Neural progenitor cell (in vitro differentiated cells): ENCODE measurements around the gene PTGER3. TPM values are rescaled to one million over a fixed set of nuclear protein-coding genes. Genes with fewer than 3 reads are reported as not detected.

ENCODE experiments used
- DNase-seq: peaks from one replicate; pipeline ENCODE4 v3.0.0-alpha.2; 2016; ENCODE audit warnings: low spot score
- H2AFZ ChIP-seq: fragments of 200-600 bp; sonication (generic); replicated peaks from 2 replicates; pipeline ENCODE4 v1.6.1; 2016; ENCODE audit warnings: antibody characterized with exemption
- H3F3A ChIP-seq: fragments of 200-600 bp; sonication (generic); 2 replicates; pipeline ENCODE4 v1.6.1; 2016; ENCODE audit warnings: antibody characterized with exemption, low read depth
- H3K27ac ChIP-seq: fragments of 200-600 bp; sonication (generic); 2 replicates; pipeline ENCODE4 v1.5.1; 2016; ENCODE audit warnings: mild to moderate bottlenecking
- H3K27me3 ChIP-seq: fragments of 200-600 bp; sonication (generic); 2 replicates; pipeline ENCODE4 v1.6.1; 2016; ENCODE audit warnings: mild to moderate bottlenecking, moderate library complexity
- H3K36me3 ChIP-seq: fragments of 200-600 bp; sonication (generic); 2 replicates; pipeline ENCODE4 v1.5.1; 2016
- H3K4me1 ChIP-seq: fragments of 200-600 bp; sonication (generic); 2 replicates; pipeline ENCODE4 v1.6.1; 2016; ENCODE audit warnings: mixed run types
- H3K4me2 ChIP-seq: fragments of 200-600 bp; sonication (generic); 2 replicates; pipeline ENCODE4 v1.6.1; 2016
- H3K4me3 ChIP-seq: fragments of 200-600 bp; sonication (generic); 2 replicates; pipeline ENCODE4 v1.5.1; 2016
- H3K79me2 ChIP-seq: fragments of 200-600 bp; sonication (generic); 2 replicates; pipeline ENCODE4 v1.6.1; 2016; ENCODE audit warnings: low read depth
- H3K9ac ChIP-seq: fragments of 200-600 bp; sonication (generic); 2 replicates; pipeline ENCODE4 v1.6.1; 2016
- H3K9me3 ChIP-seq: fragments of 200-600 bp; sonication (generic); 2 replicates; pipeline ENCODE4 v1.5.1; 2016; ENCODE audit warnings: low read depth
- H4K20me1 ChIP-seq: fragments of 200-600 bp; sonication (generic); 2 replicates; pipeline ENCODE4 v1.6.1; 2016; ENCODE audit warnings: low read depth
- H3K27ac Mint-ChIP-seq: 3 replicates; pipeline ENCODE4 v1.8.0; 2021; ENCODE audit warnings: mixed read lengths
- H3K27me3 Mint-ChIP-seq: 2 replicates; pipeline ENCODE4 v1.8.0; 2022; ENCODE audit warnings: low read depth, mild to moderate bottlenecking, inconsistent platforms, moderate library complexity, mixed read lengths; ENCODE audit not compliant: insufficient read depth
- H3K36me3 Mint-ChIP-seq: 3 replicates; pipeline ENCODE4 v1.8.0; 2021; ENCODE audit warnings: mixed read lengths
- H3K4me1 Mint-ChIP-seq: 3 replicates; pipeline ENCODE4 v1.8.0; 2021; ENCODE audit warnings: mixed read lengths
- H3K4me3 Mint-ChIP-seq: 3 replicates; pipeline ENCODE4 v1.8.0; 2021; ENCODE audit warnings: mild to moderate bottlenecking, moderate library complexity, mixed read lengths
- H3K9me3 Mint-ChIP-seq: 3 replicates; pipeline ENCODE4 v1.8.0; 2020; ENCODE audit warnings: mixed read lengths
- CTCF ChIP-seq: fragments of 200-600 bp; sonication (generic); IDR thresholded peaks from 2 replicates; pipeline ENCODE4 v1.5.1; 2017; ENCODE audit warnings: antibody characterized with exemption, mild to moderate bottlenecking
- EZH2 ChIP-seq: fragments of 200-600 bp; sonication (generic); IDR thresholded peaks from 2 replicates; pipeline ENCODE4 v1.6.1; 2017; ENCODE audit warnings: antibody characterized with exemption, mild to moderate bottlenecking, moderate library complexity
- EZH2phosphoT487 ChIP-seq: fragments of 200-600 bp; sonication (generic); IDR thresholded peaks from 2 replicates; pipeline ENCODE4 v1.6.1; 2017; ENCODE audit warnings: antibody characterized with exemption
- total RNA-seq: library from RNA; depleted of rRNA; stranded (reverse); fragments of >200 nt; gene quantifications from 2 replicates; pipeline ENCODE4 v1.2.3, GENCODE V29; 2015; ENCODE audit warnings: low replicate concordance

PTGER3 gene
- total RNA-seq, 1 donor from 2014 or later = 0.09 TPM

GRCh38 chr1:70966018-70966638 is 81.5 kb downstream of the PTGER3 start:
- H3K4me3 ChIP-seq = no peak overlapping the region
- no peak overlapping the region for H3K4me3 Mint-ChIP-seq
- DNase-seq = no peak
- H3K79me2 ChIP-seq = no peaks in the 10 kb centered on the region
- no peaks in the 10 kb centered on the region for H3K36me3 Mint-ChIP-seq
- no peak overlapping the region for H3K4me2 ChIP-seq
- H3K9ac ChIP-seq = no peak overlapping the region
- H3K4me1 Mint-ChIP-seq = no peaks in the 10 kb centered on the region
- no peaks in the 10 kb centered on the region for H3K36me3 ChIP-seq
- H3K9me3 Mint-ChIP-seq = peaks cover 2% of the 10 kb centered on the region
- no peak overlapping the region for H3K27ac Mint-ChIP-seq
- TF ChIP-seq CTCF = peak; percentile 52
- no peak for TF ChIP-seq EZH2phosphoT487
- TF ChIP-seq EZH2 = no peak
- H3K4me1 ChIP-seq = no peaks in the 10 kb centered on the region
- no peaks in the 10 kb centered on the region for H4K20me1 ChIP-seq
- no peaks in the 10 kb centered on the region for H3K9me3 ChIP-seq
- no peaks in the 10 kb centered on the region for H3K27me3 Mint-ChIP-seq
- H3F3A ChIP-seq = no peaks in the 10 kb centered on the region
- H3K27ac ChIP-seq = no peak overlapping the region
- H2AFZ ChIP-seq = no peak overlapping the region
- H3K27me3 ChIP-seq = no peaks in the 10 kb centered on the region

DNA sequence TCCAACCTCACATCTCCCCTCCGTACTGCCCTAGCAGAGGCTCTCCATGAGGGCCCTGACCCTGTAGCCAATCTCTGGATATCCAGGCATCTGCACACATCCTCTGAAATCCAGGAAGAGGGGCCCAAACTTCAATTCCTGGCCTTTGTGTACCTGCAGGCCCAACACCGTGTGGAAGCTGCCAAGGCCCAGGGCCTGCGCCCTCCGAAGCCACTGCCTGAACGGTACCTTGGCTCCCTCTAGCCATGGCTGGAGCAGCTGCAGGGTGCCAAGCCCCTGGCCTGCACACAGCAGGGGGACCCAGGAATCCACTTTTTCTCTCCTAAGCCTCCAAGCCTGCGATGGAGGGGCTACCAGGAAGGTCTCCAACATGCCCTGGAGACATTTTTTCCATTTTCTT is 84.2 kb downstream of the PTGER3 start:
- no peak for TF ChIP-seq CTCF
- no peak for TF ChIP-seq EZH2
- TF ChIP-seq EZH2phosphoT487 = no peak
- Histone ChIP-seq H3K27ac (no peak overlapping the region), H3K79me2 (no peaks in the 10 kb centered on the region), H3K36me3 (no peaks in the 10 kb centered on the region), H3K27me3 (no peaks in the 10 kb centered on the region), H3K4me1 (no peaks in the 10 kb centered on the region), H2AFZ (no peak overlapping the region), H3K9me3 (no peaks in the 10 kb centered on the region), H3K4me2 (no peak overlapping the region), H3F3A (no peaks in the 10 kb centered on the region), H4K20me1 (no peaks in the 10 kb centered on the region), H3K4me3 (no peak overlapping the region), H3K9ac (no peak overlapping the region)
- Mint-ChIP-seq H3K27me3 (no peaks in the 10 kb centered on the region), H3K36me3 (no peaks in the 10 kb centered on the region), H3K27ac (no peak overlapping the region), H3K4me1 (no peaks in the 10 kb centered on the region), H3K9me3 (peaks cover 2% of the 10 kb centered on the region), H3K4me3 (no peak overlapping the region)
- no peak for DNase-seq

DNA sequence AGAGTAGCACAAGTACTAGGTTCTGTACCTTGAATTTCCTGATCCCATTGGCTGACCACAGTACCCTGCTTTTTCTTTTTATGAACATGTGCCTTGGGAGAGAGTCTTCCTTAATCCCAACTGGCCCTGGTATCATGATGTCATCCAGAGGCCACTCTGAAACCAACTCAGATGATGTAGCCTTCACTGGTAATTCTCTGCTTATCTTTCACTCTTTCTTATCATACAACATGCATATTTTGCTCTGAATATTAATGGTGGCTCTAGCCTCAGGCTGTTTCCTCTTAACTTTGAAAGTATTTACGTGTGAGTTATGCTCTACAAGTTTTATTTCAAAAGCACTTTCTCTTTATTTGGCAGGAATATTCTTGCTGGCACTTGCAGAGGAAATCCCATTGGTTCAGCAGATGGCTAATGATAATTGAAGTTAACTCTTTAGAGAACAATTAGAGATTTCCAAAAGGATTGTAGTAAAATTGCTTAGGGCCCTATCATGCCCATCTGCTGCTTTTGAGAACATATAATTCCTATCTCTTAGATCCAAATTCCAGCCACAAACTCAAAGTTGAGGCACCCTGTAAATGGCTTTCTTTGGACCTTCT is 86.1 kb downstream of the PTGER3 start:
- no peak for DNase-seq
- Histone ChIP-seq H4K20me1 (no peaks in the 10 kb centered on the region), H3K27ac (no peak overlapping the region), H3K9me3 (no peaks in the 10 kb centered on the region), H3K79me2 (no peaks in the 10 kb centered on the region), H3K36me3 (no peaks in the 10 kb centered on the region), H3K4me3 (no peak overlapping the region), H3K4me2 (no peak overlapping the region), H3F3A (no peaks in the 10 kb centered on the region), H2AFZ (no peak overlapping the region), H3K9ac (no peak overlapping the region), H3K4me1 (no peaks in the 10 kb centered on the region), H3K27me3 (no peaks in the 10 kb centered on the region)
- Mint-ChIP-seq H3K4me3 (no peak overlapping the region), H3K4me1 (no peaks in the 10 kb centered on the region), H3K27ac (no peak overlapping the region), H3K36me3 (no peaks in the 10 kb centered on the region), H3K9me3 (peaks cover 2% of the 10 kb centered on the region), H3K27me3 (no peaks in the 10 kb centered on the region)
- TF ChIP-seq CTCF (no peak), EZH2 (no peak), EZH2phosphoT487 (no peak)
